ENCODE measurements around the gene DBNDD1. TPM values are rescaled to one million over a fixed set of nuclear protein-coding genes. Genes with fewer than 3 reads are reported as not detected.

Gene DBNDD1
- total and polyA plus RNA-seq, 10 of the 15 experiments (the other 5 are each of a cell fraction or from before 2014, with no cell fraction given), result 0.06 to 4.6 (median 0.55) TPM

DNA sequence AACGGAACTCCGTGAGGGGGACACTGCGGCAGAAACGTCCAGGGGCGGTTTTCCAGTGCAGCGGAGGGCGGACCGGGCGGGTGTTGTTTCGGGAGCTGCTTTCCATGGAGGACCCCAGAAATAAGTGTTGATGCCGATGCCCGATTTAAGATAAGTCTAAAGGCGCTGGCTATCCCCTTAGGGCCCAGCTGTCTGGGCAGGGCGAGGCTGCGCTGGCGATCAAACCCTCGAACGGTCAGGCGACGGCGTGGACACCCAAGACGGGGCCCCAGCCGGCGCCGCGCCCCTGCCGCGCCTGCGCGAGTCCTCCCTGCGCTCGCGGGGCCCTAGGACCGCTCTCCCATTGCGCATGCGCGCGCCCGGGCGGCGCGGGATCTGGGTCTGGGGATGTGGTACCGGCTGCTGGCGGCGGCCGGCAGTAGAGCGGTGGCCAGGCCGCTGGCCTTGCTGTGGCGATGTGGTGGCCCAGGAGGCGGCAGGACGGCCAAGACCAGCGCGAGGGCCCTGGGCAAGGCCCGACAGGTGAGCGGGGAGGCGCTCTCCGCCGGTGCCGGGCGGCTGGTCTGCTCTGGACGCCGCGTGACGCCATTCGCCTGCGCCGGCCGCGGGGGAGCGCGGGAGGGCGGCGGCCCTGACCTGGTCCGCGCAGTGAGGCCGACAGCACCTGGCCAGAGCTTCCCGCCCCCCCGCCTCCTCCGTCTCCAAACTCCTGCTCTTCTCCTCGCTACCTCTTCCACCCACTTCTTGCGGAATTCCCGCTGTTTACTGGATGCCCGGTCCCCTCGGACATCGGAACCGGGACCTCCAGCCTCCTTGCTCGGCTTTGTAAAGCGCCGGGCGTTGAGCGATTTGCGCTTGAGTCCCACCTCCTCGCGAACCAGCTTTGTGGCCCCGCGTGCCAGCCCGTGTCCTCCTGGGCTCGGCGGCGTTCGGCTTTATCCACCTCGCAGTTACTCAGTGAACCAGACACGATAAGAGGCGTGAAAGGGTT is 46.7 kb downstream of the DBNDD1 start (continued):
- TF ChIP-seq, protein P1, sequence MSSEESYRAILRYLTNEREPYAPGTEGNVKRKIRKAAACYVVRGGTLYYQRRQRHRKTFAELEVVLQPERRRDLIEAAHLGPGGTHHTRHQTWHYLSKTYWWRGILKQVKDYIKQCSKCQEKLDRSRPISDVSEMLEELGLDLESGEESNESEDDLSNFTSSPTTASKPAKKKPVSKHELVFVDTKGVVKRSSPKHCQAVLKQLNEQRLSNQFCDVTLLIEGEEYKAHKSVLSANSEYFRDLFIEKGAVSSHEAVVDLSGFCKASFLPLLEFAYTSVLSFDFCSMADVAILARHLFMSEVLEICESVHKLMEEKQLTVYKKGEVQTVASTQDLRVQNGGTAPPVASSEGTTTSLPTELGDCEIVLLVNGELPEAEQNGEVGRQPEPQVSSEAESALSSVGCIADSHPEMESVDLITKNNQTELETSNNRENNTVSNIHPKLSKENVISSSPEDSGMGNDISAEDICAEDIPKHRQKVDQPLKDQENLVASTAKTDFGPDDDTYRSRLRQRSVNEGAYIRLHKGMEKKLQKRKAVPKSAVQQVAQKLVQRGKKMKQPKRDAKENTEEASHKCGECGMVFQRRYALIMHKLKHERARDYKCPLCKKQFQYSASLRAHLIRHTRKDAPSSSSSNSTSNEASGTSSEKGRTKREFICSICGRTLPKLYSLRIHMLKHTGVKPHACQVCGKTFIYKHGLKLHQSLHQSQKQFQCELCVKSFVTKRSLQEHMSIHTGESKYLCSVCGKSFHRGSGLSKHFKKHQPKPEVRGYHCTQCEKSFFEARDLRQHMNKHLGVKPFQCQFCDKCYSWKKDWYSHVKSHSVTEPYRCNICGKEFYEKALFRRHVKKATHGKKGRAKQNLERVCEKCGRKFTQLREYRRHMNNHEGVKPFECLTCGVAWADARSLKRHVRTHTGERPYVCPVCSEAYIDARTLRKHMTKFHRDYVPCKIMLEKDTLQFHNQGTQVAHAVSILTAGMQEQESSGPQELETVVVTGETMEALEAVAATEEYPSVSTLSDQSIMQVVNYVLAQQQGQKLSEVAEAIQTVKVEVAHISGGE (CRISPR knock-in tag; IDR thresholded peaks at IDR 0.05), result no peak
- TF ChIP-seq SUPT20H (IDR thresholded peaks at IDR 0.05; ENCODE audit: borderline replicate concordance, control insufficient read depth, low read depth, low read length) (no peak), TCF12 (IDR thresholded peaks at IDR 0.05; ENCODE audit: low read depth, low read length) (peak; percentile 32; the same call in 1 of the 2 replicates), CBFB (IDR thresholded peaks at IDR 0.05; ENCODE audit: low read depth) (0 out of 2 replicates have a peak, but pooled peaks have one; percentile 17), YY1 (IDR thresholded peaks at IDR 0.05; ENCODE audit: low read depth, low read length) (peak; percentile 86), BACH1 (IDR thresholded peaks at IDR 0.05; ENCODE audit: borderline replicate concordance) (peak; percentile 84), ESRRA (IDR thresholded peaks at IDR 0.05; ENCODE audit: low read length) (no peak), MEF2A (IDR thresholded peaks at IDR 0.05; ENCODE audit: insufficient read depth, low read depth, low read length) (no peak), BHLHE40 (IDR thresholded peaks at IDR 0.05; ENCODE audit: borderline replicate concordance in 1 of 2, low read depth in 2 of 2, low read length in 1 of 2) (peak in 1 of 2 experiments; percentile 67; a peak in 2 of 4 replicates), ASH2L (IDR thresholded peaks at IDR 0.05; ENCODE audit: borderline replicate concordance, low read depth) (peak; percentile 63; the same call in 1 of the 2 replicates), POU2F2 (IDR thresholded peaks at IDR 0.05; ENCODE audit: borderline replicate concordance, low read depth, low read length) (no peak; the same call in 1 of the 3 replicates), RFX5 (IDR thresholded peaks at IDR 0.05; ENCODE audit: low read depth, low read length) (peak; percentile 47; the same call in 1 of the 2 replicates), FOXK2 (IDR thresholded peaks at IDR 0.05) (no peak), HDGF (IDR thresholded peaks at IDR 0.05) (peak; percentile 68; the same call in 1 of the 2 replicates), SREBF2 (IDR thresholded peaks at IDR 0.05; ENCODE audit: low read length) (0 out of 2 replicates have a peak, but pooled peaks have one; percentile 13), MYC (IDR thresholded peaks at IDR 0.05; ENCODE audit: insufficient read depth, insufficient read length, insufficient replicate concordance, low read length, severe bottlenecking) (peak; percentile 50)
- TF ChIP-seq, protein P2, sequence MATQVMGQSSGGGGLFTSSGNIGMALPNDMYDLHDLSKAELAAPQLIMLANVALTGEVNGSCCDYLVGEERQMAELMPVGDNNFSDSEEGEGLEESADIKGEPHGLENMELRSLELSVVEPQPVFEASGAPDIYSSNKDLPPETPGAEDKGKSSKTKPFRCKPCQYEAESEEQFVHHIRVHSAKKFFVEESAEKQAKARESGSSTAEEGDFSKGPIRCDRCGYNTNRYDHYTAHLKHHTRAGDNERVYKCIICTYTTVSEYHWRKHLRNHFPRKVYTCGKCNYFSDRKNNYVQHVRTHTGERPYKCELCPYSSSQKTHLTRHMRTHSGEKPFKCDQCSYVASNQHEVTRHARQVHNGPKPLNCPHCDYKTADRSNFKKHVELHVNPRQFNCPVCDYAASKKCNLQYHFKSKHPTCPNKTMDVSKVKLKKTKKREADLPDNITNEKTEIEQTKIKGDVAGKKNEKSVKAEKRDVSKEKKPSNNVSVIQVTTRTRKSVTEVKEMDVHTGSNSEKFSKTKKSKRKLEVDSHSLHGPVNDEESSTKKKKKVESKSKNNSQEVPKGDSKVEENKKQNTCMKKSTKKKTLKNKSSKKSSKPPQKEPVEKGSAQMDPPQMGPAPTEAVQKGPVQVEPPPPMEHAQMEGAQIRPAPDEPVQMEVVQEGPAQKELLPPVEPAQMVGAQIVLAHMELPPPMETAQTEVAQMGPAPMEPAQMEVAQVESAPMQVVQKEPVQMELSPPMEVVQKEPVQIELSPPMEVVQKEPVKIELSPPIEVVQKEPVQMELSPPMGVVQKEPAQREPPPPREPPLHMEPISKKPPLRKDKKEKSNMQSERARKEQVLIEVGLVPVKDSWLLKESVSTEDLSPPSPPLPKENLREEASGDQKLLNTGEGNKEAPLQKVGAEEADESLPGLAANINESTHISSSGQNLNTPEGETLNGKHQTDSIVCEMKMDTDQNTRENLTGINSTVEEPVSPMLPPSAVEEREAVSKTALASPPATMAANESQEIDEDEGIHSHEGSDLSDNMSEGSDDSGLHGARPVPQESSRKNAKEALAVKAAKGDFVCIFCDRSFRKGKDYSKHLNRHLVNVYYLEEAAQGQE (IDR thresholded peaks at IDR 0.05; ENCODE audit: low read depth, low read length), result no peak
- TF ChIP-seq, protein P3, sequence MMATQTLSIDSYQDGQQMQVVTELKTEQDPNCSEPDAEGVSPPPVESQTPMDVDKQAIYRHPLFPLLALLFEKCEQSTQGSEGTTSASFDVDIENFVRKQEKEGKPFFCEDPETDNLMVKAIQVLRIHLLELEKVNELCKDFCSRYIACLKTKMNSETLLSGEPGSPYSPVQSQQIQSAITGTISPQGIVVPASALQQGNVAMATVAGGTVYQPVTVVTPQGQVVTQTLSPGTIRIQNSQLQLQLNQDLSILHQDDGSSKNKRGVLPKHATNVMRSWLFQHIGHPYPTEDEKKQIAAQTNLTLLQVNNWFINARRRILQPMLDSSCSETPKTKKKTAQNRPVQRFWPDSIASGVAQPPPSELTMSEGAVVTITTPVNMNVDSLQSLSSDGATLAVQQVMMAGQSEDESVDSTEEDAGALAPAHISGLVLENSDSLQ (IDR thresholded peaks at IDR 0.05), result no peak
- TF ChIP-seq, protein P4, sequence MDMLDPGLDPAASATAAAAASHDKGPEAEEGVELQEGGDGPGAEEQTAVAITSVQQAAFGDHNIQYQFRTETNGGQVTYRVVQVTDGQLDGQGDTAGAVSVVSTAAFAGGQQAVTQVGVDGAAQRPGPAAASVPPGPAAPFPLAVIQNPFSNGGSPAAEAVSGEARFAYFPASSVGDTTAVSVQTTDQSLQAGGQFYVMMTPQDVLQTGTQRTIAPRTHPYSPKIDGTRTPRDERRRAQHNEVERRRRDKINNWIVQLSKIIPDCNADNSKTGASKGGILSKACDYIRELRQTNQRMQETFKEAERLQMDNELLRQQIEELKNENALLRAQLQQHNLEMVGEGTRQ (IDR thresholded peaks at IDR 0.05; ENCODE audit: borderline replicate concordance, low read depth, low read length), result no peak
